ENCODE results near the gene NIT2.
"Not testable (repeated sequence)": the region's sequence is repeated elsewhere in the genome, so short reads cannot be mapped to it uniquely, and the experiment has no call there.

The NIT2 gene

DNA sequence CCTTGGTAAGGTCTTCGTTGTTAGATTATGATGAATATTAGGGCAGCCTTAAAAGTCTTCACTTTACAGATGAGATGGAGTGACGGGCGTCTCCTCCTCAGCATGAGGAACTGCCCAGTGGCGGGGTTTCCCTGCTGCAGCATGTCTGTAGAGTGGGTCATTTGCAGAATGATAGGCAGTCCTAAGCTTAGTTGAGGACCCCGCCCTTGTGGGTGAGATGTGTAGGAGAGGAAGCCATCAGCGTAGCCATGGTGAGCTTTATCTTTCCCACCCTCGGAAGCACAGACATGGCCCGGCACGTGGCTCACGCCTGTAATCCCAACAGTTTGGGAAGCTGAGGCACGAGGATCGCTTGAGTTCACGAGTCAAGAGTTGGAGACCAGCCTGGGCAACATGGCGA, 877 bp downstream of the NIT2 start:
- peaks cover 2% of the 10 kb centered on the region for H3K79me2 ChIP-seq (ENCODE audit: control insufficient read depth, insufficient read depth, low read length, poor library complexity)
- H3K27me3 ChIP-seq (ENCODE audit: insufficient read depth, low read length), result no peaks in the 10 kb centered on the region
- H3K4ac ChIP-seq (ENCODE audit: low read depth, low read length), result no peak overlapping the region
- peaks cover 9% of the 10 kb centered on the region for H3K79me1 ChIP-seq (ENCODE audit: low read length)
- H4K91ac ChIP-seq (ENCODE audit: low read depth, low read length), result no peak overlapping the region
- no peak overlapping the region for H4K8ac ChIP-seq (ENCODE audit: low read depth, low read length)
- H3K14ac ChIP-seq (ENCODE audit: low read length), result no peak overlapping the region
- peaks cover 5 to 7% of the 10 kb centered on the region in 2 experiments for H3K36me3 ChIP-seq (ENCODE audit: control insufficient read depth in 1 of 2, insufficient read depth in 2 of 2, low read length in 2 of 2)
- no peaks in the 10 kb centered on the region for H3K9me3 ChIP-seq (ENCODE audit: insufficient read depth, low read depth, low read length)
- no peak overlapping the region for H3K4me3 ChIP-seq (ENCODE audit: low read depth, low read length)
- no peak overlapping the region for H4K12ac ChIP-seq (ENCODE audit: low read depth, low read length)
- H2BK5ac ChIP-seq (ENCODE audit: low read depth, low read length, poor library complexity), result no peak overlapping the region
- no peak overlapping the region for H3K9ac ChIP-seq (ENCODE audit: low read length)
- H3K4me2 ChIP-seq (ENCODE audit: low read length), result peak overlapping the region; percentile 69
- H2AK5ac ChIP-seq (ENCODE audit: low read length), result no peak overlapping the region
- DNase-seq, result peak in 1 of 2 donors; percentile 21
- H2BK12ac ChIP-seq (ENCODE audit: low read length), result no peak overlapping the region
- H3K23ac ChIP-seq (ENCODE audit: low read length), result no peak overlapping the region
- no CpG with 5 or more reads among the region's 14 CpGs for WGBS (ENCODE audit: extremely low coverage, insufficient coverage, insufficient read length)
- peaks cover 2 to 6% of the 10 kb centered on the region in 2 experiments for H3K4me1 ChIP-seq (ENCODE audit: control insufficient read depth in 1 of 2, insufficient read depth in 2 of 2, low read length in 2 of 2)
- no peak overlapping the region for H2BK120ac ChIP-seq (ENCODE audit: insufficient read depth, low read length, poor library complexity)
- H2AFZ ChIP-seq (ENCODE audit: insufficient read depth, low read length, poor library complexity), result no peak overlapping the region
- H3K27ac ChIP-seq (ENCODE audit: low read depth, low read length), result no peak overlapping the region
- no peak overlapping the region for H3K18ac ChIP-seq (ENCODE audit: low read length)

DNA sequence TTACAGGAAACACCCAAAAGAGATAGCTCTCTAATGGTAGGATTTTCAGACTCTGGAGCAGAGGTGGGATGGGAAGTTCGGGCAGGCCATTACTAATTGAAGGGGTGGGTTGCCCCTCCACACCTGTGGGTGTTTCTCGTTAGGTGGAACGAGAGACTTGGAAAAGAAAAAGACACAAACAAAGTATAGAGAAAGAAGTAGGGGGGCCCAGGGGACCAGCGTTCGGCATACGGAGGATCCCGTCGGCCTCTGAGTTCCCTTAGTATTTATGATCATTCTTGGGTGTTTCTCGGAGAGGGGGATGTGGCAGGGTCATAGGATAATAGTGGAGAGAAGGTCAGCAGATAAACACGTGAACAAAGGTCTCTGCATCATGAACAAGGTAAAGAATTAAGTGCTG, 1.7 kb downstream of the NIT2 start:
- not testable (repeated sequence) for H3K4me3 ChIP-seq (ENCODE audit: low read depth, low read length); H2BK120ac ChIP-seq (ENCODE audit: insufficient read depth, low read length, poor library complexity); H3K27me3 ChIP-seq (ENCODE audit: insufficient read depth, low read length); H3K23ac ChIP-seq (ENCODE audit: low read length); H4K8ac ChIP-seq (ENCODE audit: low read depth, low read length); H4K91ac ChIP-seq (ENCODE audit: low read depth, low read length); H4K12ac ChIP-seq (ENCODE audit: low read depth, low read length); H3K79me2 ChIP-seq (ENCODE audit: control insufficient read depth, insufficient read depth, low read length, poor library complexity); H3K9me3 ChIP-seq (ENCODE audit: insufficient read depth, low read depth, low read length); H3K18ac ChIP-seq (ENCODE audit: low read length); H3K27ac ChIP-seq (ENCODE audit: low read depth, low read length); DNase-seq; H2AK5ac ChIP-seq (ENCODE audit: low read length); H3K4ac ChIP-seq (ENCODE audit: low read depth, low read length); H3K9ac ChIP-seq (ENCODE audit: low read length); H3K79me1 ChIP-seq (ENCODE audit: low read length); H3K4me1 ChIP-seq (ENCODE audit: control insufficient read depth in 1 of 2, insufficient read depth in 2 of 2, low read length in 2 of 2); H2AFZ ChIP-seq (ENCODE audit: insufficient read depth, low read length, poor library complexity); H3K14ac ChIP-seq (ENCODE audit: low read length); H3K4me2 ChIP-seq (ENCODE audit: low read length); H2BK12ac ChIP-seq (ENCODE audit: low read length); H3K36me3 ChIP-seq (ENCODE audit: control insufficient read depth in 1 of 2, insufficient read depth in 2 of 2, low read length in 2 of 2); H2BK5ac ChIP-seq (ENCODE audit: low read depth, low read length, poor library complexity)
- no CpG with 5 or more reads among the region's 10 CpGs for WGBS (ENCODE audit: extremely low coverage, insufficient coverage, insufficient read length)

DNA sequence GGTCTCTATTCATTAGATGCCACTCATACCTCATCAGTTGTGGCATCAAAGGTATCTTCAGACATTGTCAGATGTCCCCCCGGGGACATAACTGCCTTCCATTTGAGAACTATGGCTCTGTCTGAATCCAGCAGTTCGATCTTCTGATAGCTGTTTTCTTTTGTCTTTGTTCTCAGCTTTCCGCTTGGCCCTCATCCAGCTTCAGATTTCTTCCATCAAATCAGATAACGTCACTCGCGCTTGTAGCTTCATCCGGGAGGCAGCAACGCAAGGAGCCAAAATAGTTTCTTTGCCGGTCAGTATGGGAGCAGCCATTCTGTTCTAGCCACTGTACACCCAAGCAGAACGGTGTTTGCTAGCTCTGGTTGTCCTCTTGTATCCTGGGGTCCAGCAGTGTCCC, 4.4 kb downstream of the NIT2 start:
- Histone ChIP-seq H3K4me1 (ENCODE audit: control insufficient read depth in 1 of 2, insufficient read depth in 2 of 2, low read length in 2 of 2) (peaks cover 2 to 5% of the 10 kb centered on the region in 2 experiments), H3K9ac (ENCODE audit: low read length) (no peak overlapping the region), H3K27ac (ENCODE audit: low read depth, low read length) (no peak overlapping the region), H2BK120ac (ENCODE audit: insufficient read depth, low read length, poor library complexity) (no peak overlapping the region), H3K27me3 (ENCODE audit: insufficient read depth, low read length) (no peaks in the 10 kb centered on the region), H2AFZ (ENCODE audit: insufficient read depth, low read length, poor library complexity) (no peak overlapping the region), H3K4me2 (ENCODE audit: low read length) (no peak overlapping the region), H3K79me2 (ENCODE audit: control insufficient read depth, insufficient read depth, low read length, poor library complexity) (peaks cover 2% of the 10 kb centered on the region), H3K4ac (ENCODE audit: low read depth, low read length) (no peak overlapping the region), H4K91ac (ENCODE audit: low read depth, low read length) (no peak overlapping the region), H3K23ac (ENCODE audit: low read length) (no peak overlapping the region), H2BK5ac (ENCODE audit: low read depth, low read length, poor library complexity) (no peak overlapping the region), H3K79me1 (ENCODE audit: low read length) (peaks cover 9% of the 10 kb centered on the region), H2BK12ac (ENCODE audit: low read length) (no peak overlapping the region), H3K4me3 (ENCODE audit: low read depth, low read length) (no peak overlapping the region), H3K36me3 (ENCODE audit: control insufficient read depth in 1 of 2, insufficient read depth in 2 of 2, low read length in 2 of 2) (peaks cover 7 to 11% of the 10 kb centered on the region in 2 experiments), H2AK5ac (ENCODE audit: low read length) (no peak overlapping the region), H3K18ac (ENCODE audit: low read length) (no peak overlapping the region), H4K12ac (ENCODE audit: low read depth, low read length) (no peak overlapping the region), H4K8ac (ENCODE audit: low read depth, low read length) (no peak overlapping the region), H3K9me3 (ENCODE audit: insufficient read depth, low read depth, low read length) (no peaks in the 10 kb centered on the region), H3K14ac (ENCODE audit: low read length) (no peak overlapping the region)
- WGBS (ENCODE audit: extremely low coverage, insufficient coverage, insufficient read length), result no CpG with 5 or more reads among the region's 10 CpGs
- DNase-seq, result peak in 1 of 2 donors; percentile 52

DNA sequence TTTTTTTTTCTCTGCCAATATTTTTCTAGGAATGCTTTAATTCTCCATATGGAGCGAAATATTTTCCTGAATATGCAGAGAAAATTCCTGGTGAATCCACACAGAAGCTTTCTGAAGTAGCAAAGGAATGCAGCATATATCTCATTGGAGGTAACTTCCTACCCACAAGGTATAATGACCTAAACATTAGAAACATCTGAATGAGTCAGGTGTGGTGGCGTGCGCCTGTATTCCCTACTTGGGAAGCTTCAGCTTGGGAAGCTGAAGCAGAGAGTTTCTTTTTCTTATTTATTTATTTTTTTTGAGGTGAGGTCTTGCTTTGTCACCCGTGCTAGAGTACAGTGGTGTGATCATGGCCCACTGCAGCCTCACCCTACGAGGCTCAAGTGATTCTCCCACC, 5.2 kb downstream of the NIT2 start:
- H2AK5ac ChIP-seq (ENCODE audit: low read length), result no peak overlapping the region
- no CpG with 5 or more reads among the region's 5 CpGs for WGBS (ENCODE audit: extremely low coverage, insufficient coverage, insufficient read length)
- H4K8ac ChIP-seq (ENCODE audit: low read depth, low read length), result no peak overlapping the region
- H2AFZ ChIP-seq (ENCODE audit: insufficient read depth, low read length, poor library complexity), result no peak overlapping the region
- H3K36me3 ChIP-seq (ENCODE audit: control insufficient read depth in 1 of 2, insufficient read depth in 2 of 2, low read length in 2 of 2), result peaks cover 7 to 11% of the 10 kb centered on the region in 2 experiments
- no peak overlapping the region for H3K18ac ChIP-seq (ENCODE audit: low read length)
- DNase-seq, result peak; percentile 52 to 74
- no peak overlapping the region for H2BK5ac ChIP-seq (ENCODE audit: low read depth, low read length, poor library complexity)
- no peak overlapping the region for H4K12ac ChIP-seq (ENCODE audit: low read depth, low read length)
- H3K4me3 ChIP-seq (ENCODE audit: low read depth, low read length), result no peak overlapping the region
- H2BK120ac ChIP-seq (ENCODE audit: insufficient read depth, low read length, poor library complexity), result no peak overlapping the region
- H3K27me3 ChIP-seq (ENCODE audit: insufficient read depth, low read length), result no peaks in the 10 kb centered on the region
- H3K4me2 ChIP-seq (ENCODE audit: low read length), result no peak overlapping the region
- H2BK12ac ChIP-seq (ENCODE audit: low read length), result no peak overlapping the region
- no peak overlapping the region for H3K23ac ChIP-seq (ENCODE audit: low read length)
- no peak overlapping the region for H4K91ac ChIP-seq (ENCODE audit: low read depth, low read length)
- H3K9me3 ChIP-seq (ENCODE audit: insufficient read depth, low read depth, low read length), result no peaks in the 10 kb centered on the region
- no peak overlapping the region for H3K4ac ChIP-seq (ENCODE audit: low read depth, low read length)
- H3K9ac ChIP-seq (ENCODE audit: low read length), result no peak overlapping the region
- H3K79me1 ChIP-seq (ENCODE audit: low read length), result peaks cover 3% of the 10 kb centered on the region
- no peak overlapping the region for H3K14ac ChIP-seq (ENCODE audit: low read length)
- H3K27ac ChIP-seq (ENCODE audit: low read depth, low read length), result no peak overlapping the region
- peaks cover 2 to 3% of the 10 kb centered on the region in 2 experiments for H3K4me1 ChIP-seq (ENCODE audit: control insufficient read depth in 1 of 2, insufficient read depth in 2 of 2, low read length in 2 of 2)
- peaks cover 2% of the 10 kb centered on the region for H3K79me2 ChIP-seq (ENCODE audit: control insufficient read depth, insufficient read depth, low read length, poor library complexity)
